PC-9 (cell line): ENCODE results near the gene STX8.

ENCODE experiments used
- CTCF ChIP-seq: fragments of 200-600 bp; sonication (generic); conservative IDR thresholded peaks from 2 replicates; pipeline ENCODE4 v1.6.1; 2017; ENCODE audit warnings: mixed run types, antibody characterized with exemption, mild to moderate bottlenecking, moderate library complexity
- EZH2 ChIP-seq: fragments of 200-600 bp; sonication (generic); IDR thresholded peaks from 2 replicates; pipeline ENCODE4 v1.8.0; 2017; ENCODE audit warnings: antibody characterized with exemption, low read depth

- no peak for TF ChIP-seq CTCF
- no peak for TF ChIP-seq EZH2
These were observed 363.0 kb downstream of the STX8 start for GRCh38 chr17:9212376-9213302.
